ENCODE measurements around the gene TMUB1.

The TMUB1 gene

GRCh38 chr7:151120896-151121295 is 37.6 kb upstream of the TMUB1 start:
- no peak for DNase-seq

- DNase-seq, result no peak
These were observed 36.6 kb upstream of the TMUB1 start for GRCh38 chr7:151119902-151120301.

DNA sequence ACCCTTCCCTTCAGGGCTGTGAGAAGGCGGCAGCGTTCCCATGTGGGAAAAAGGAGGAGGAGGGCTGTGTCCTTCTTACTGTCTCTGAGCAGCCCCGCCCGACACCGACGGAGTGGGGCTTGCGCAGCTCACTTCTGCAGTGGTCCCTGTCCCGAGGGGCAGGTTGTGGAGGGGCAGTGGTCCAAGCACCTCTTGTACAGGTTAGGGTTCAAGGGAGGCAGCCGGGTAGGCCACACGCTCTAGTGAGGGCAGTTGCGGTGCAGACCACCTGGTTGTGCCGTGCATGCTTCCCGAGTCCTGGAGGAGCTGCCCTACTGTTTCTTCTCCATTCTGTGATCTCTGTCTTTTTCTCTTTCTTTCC is 35.7 kb upstream of the TMUB1 start:
- no peak for DNase-seq

GRCh38 chr7:151118108-151119054 is 35.1 kb upstream of the TMUB1 start:
- DNase-seq, result no peak

- DNase-seq, result peak; percentile 51
These were observed 34.3 kb upstream of the TMUB1 start for GRCh38 chr7:151117565-151117964.

DNA sequence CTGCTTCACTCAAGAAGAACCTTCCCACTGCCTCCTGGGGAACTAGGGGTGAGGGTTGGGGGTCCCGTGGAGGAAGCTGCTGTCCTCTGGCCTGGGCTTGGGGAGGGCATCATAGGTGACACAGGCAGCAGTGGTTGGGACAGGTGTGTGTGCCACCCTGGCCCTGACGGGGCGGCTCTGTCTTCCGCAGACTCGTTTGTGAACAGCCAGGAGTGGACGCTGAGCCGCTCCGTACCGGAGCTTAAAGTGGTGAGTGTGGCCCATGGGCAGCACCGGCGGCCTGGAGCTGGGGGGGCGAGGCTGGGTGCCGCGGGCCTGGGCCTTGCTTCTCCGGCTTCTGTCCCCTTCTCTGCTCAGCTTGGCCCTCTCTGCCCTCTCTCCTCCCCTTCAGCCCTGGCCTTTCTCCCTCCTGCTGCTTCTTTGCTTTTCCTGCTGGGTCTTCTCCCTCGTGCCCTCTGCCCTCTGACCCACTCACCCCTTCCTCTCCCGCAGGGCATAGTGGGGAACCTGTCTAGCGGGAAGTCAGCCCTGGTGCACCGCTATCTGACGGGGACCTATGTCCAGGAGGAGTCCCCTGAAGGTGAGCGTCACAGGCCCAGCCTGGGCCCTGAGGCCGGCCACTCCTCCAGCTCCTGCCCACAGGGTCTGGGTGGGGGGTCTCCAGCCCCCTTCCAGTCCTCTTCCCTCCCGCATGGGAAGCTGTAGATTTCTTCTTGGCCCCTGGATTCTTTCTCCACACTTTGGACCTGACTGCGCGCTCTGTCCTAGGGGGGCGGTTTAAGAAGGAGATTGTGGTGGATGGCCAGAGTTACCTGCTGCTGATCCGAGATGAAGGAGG is 33.5 kb upstream of the TMUB1 start:
- no peak for DNase-seq

GRCh38 chr7:151115836-151116418 is 32.6 kb upstream of the TMUB1 start:
- no peak for DNase-seq

GRCh38 chr7:151115121-151115835 is 32.0 kb upstream of the TMUB1 start:
- no peak for DNase-seq

- no peak for DNase-seq
These were observed 31.1 kb upstream of the TMUB1 start for GRCh38 chr7:151114151-151115090.

DNA sequence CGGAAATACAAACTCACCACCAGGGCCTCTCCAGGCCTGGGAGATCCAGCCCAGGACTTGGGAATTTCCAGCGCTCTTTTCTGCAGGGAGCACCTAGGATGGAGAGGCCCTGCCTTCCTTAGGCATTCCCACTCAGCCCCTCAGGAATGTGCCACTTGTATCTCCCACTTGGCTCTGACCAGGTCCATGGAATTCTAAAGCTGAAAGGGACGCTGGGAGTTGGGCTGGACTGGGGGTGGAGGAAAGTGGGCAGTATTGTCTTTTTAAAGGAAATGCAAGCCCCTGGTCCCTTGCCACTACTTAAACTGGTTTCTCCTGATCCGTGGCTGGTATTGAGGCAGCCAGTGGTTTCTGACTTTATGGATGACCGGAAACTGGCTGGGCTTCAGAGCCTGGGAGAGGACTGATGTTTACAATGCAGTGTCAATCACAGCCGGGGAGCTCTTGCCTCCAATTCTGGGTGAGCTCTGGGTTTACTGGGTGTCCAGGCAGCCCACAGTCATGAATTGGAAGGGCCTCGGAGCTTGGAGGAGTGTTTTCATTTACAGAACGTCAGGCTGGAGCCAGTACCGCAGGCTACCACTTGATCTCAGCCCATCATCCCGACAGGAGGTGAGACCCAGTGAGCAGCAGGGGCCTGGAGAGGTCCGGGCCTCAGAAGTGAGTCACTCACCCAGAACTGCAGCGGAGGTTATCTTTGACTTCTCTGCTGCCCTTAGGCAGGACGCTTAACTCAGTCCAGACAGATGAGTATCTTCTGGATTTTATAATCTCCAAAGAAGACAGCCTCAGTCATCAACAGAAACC is 30.3 kb upstream of the TMUB1 start:
- DNase-seq, result no peak

- DNase-seq, result peak; percentile 67
These were observed 27.8 kb upstream of the TMUB1 start for GRCh38 chr7:151110941-151111645.

- DNase-seq, result no peak
These were observed 27.1 kb upstream of the TMUB1 start for GRCh38 chr7:151110236-151110940.

DNA sequence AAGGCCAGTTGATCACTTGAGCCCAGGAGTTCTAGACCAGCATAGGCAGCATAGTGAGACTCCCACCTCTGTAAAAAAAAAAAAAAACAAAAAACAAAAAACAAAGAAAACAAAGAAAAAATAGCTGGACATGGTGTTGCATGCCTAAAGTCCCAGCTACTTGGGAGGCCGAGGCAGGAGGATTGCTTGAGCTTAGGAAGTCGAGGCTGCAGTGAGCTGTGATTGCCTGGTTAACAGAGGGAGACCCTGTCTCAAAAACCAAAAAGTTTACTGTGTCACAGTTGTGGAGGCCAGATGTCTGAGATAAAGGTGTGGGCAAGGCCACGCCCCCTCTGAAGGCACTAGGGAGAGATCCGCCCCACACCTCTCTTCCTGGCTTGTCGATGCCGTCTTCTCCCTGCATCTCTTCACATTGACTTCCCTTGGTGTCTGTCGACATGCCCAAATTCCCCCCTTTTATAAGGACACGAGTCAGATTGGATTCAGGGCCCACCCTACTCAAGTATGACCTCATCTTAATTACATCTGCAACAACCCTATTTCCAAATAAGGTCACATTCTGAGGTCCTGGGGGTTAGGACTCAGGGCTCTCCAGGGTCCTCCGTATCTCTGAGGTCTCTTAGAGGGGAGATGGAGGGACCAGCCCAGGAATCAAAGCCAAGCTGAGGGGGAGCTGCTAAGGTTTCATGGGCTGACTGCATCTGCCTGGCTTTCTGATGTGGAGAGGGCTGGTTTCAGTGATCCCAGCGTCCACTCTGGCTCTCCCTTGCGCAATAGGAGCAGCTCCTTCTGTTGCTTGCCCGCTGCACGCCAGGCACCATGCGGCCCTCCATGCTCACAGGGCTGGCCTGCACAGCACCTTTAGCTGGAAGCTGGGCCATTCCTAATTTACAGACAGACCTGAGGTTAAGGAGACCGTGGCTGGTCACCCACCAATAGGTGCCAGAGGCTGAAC is 26.1 kb upstream of the TMUB1 start:
- DNase-seq, result no peak

- DNase-seq, result no peak
These were observed 24.6 kb upstream of the TMUB1 start for GRCh38 chr7:151107882-151108281.

- no peak for DNase-seq
These were observed 21.3 kb upstream of the TMUB1 start for GRCh38 chr7:151104411-151105235.

DNA sequence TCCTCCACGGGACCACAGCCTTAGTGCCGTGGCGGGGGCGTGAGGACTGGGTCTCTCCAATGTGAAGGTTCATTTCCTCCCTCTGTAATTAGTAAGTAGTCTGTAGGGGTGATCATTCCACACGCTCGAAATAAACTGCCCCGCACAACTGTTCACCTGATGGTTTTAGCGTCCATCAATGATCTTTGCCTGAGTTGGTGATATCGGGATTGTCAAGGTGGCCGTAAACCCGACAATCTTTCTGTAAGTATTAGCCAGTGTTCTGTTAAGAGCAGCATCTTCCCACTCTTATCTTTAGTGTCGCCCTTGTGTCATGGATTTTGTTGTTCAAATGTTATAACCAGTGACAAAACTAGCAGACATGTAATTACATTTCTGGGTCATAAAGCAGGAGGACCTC is 20.7 kb upstream of the TMUB1 start:
- no peak for DNase-seq

GRCh38 chr7:151102991-151103390 is 19.7 kb upstream of the TMUB1 start:
- DNase-seq, result no peak

All from CD4-positive, alpha-beta T cell treated with Interleukin-4 for 4 hours (primary cell).